IPS-20b (cell line): Measurements from ENCODE around the gene TMEM184B.

Source experiments
- H3K27ac ChIP-seq: one replicate; pipeline ENCODE4 v1.5.1; 2013; ENCODE audit warnings: low read length
- H3K27me3 ChIP-seq: 2 replicates; pipeline ENCODE4 v1.6.1; 2013; ENCODE audit warnings: mild to moderate bottlenecking, low read length, inconsistent platforms; ENCODE audit not compliant: insufficient read depth
- H3K36me3 ChIP-seq: 2 replicates; pipeline ENCODE4 v1.6.1; 2013; ENCODE audit warnings: low read depth, mild to moderate bottlenecking, inconsistent platforms, low read length, moderate library complexity; ENCODE audit not compliant: insufficient read depth
- H3K4me1 ChIP-seq: 2 replicates; pipeline ENCODE4 v1.6.1; 2013; ENCODE audit warnings: mild to moderate bottlenecking, control low read depth, inconsistent platforms, low read length, moderate library complexity; ENCODE audit not compliant: insufficient read depth
- H3K4me3 ChIP-seq: 2 replicates; pipeline ENCODE4 v1.5.1; 2013; ENCODE audit warnings: mild to moderate bottlenecking, low read length, inconsistent platforms
- H3K9ac ChIP-seq: 2 replicates; pipeline ENCODE4 v1.6.1; 2013; ENCODE audit warnings: low read depth, mild to moderate bottlenecking, inconsistent platforms, low read length, moderate library complexity
- H3K9me3 ChIP-seq: 2 replicates; pipeline ENCODE4 v1.6.1; 2013; ENCODE audit warnings: mild to moderate bottlenecking, low read depth, low read length, inconsistent platforms; ENCODE audit not compliant: insufficient read depth

The TMEM184B gene

GRCh38 chr22:38290347-38290746, 17.5 kb upstream of the TMEM184B start:
- Histone ChIP-seq H3K27ac (no peak overlapping the region), H3K9me3 (no peaks in the 10 kb centered on the region), H3K4me3 (no peak overlapping the region), H3K9ac (no peak overlapping the region), H3K27me3 (no peaks in the 10 kb centered on the region), H3K36me3 (peaks cover 54% of the 10 kb centered on the region), H3K4me1 (no peaks in the 10 kb centered on the region)

DNA sequence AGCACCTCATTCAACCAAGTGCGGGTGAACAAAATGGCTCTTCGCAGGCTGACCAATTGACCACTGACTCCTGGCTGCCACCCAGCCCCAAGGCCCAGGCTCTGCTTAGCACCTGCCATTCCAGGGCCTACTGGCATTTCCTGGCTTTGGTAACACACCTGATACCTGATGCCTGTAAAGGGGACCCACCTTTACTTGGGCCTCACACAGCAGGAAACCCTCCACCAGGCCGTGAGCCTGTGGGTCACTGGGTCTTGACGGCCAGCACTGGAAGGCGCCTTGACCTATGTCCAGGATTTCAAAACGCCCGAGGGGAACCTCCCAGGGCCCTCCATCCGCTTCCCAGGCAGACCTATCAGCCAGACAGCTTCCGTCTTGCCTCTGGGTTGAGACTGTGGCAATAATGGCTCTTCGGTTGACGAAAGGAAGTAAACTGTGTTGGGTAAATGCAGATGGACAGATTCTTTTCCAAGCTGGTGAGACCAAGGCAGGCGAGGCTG, 16.8 kb upstream of the TMEM184B start:
- no peaks in the 10 kb centered on the region for H3K9me3 ChIP-seq

DNA sequence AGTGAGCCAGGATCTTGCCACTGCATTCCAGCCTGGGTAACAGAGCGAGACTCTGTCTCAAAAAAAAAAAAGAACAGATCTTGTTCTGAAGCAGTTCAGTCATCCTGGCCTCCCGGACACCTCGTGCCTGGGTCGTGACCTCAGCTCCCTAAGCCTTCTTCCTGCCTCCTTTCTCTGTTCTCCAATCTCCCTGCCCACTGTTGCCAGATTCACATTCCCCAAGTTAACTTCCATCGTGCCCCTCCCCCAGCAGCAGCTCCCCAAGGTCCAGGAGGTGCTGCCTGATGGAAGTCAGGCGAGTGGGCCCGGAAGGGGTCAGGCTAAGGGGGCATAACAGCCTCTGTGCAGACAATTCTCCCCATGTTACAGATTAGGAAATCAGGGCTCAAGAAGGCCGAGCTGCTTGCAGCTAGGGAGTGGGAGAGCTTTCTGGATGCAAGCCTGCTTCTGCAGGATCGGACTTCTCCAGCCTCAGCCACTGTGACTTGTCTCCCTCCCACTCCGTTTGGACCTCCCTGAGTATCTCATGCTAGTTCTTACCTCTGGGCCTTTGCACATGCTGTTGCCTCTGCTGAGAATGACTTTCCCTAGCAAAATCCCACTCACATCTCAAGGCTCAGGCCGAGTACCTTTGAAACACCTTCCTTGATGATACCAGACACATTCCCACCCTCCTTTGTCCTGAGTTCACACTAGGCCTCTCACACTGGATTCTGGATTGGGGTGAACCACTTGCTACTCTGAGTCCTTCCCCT, 14.3 kb upstream of the TMEM184B start:
- Histone ChIP-seq H3K4me3 (no peak overlapping the region), H3K36me3 (peaks cover 22% of the 10 kb centered on the region), H3K4me1 (peaks cover 3% of the 10 kb centered on the region; the same call in 1 of the 2 replicates), H3K27me3 (no peaks in the 10 kb centered on the region), H3K27ac (no peak overlapping the region), H3K9ac (no peak overlapping the region), H3K9me3 (no peaks in the 10 kb centered on the region)

More for the DNA sequence above, 16.8 kb upstream of the TMEM184B start:
- H3K9ac ChIP-seq = no peak overlapping the region
- no peak overlapping the region for H3K27ac ChIP-seq
- no peaks in the 10 kb centered on the region for H3K4me1 ChIP-seq
- H3K4me3 ChIP-seq = no peak overlapping the region
- peaks cover 47% of the 10 kb centered on the region for H3K36me3 ChIP-seq
- H3K27me3 ChIP-seq = no peaks in the 10 kb centered on the region

- H3K36me3 ChIP-seq = 0 out of 2 replicates have a peak, but pooled peaks cover 1% of the 10 kb centered on the region
- H3K9me3 ChIP-seq = no peaks in the 10 kb centered on the region
- H3K27ac ChIP-seq = no peak overlapping the region
- H3K9ac ChIP-seq = no peak overlapping the region
- H3K4me1 ChIP-seq = peaks cover 3% of the 10 kb centered on the region; the same call in 1 of the 2 replicates
- H3K27me3 ChIP-seq = no peaks in the 10 kb centered on the region
- H3K4me3 ChIP-seq = no peak overlapping the region
Observed at GRCh38 chr22:38285018-38285417, 12.2 kb upstream of the TMEM184B start.

GRCh38 chr22:38284042-38284402, 11.2 kb upstream of the TMEM184B start:
- Histone ChIP-seq H3K27me3 (no peaks in the 10 kb centered on the region), H3K36me3 (no peaks in the 10 kb centered on the region), H3K4me1 (peaks cover 3% of the 10 kb centered on the region; the same call in 1 of the 2 replicates), H3K9me3 (no peaks in the 10 kb centered on the region), H3K9ac (0 out of 2 replicates have a peak overlapping the region, but pooled peaks have one; percentile 8), H3K4me3 (no peak overlapping the region), H3K27ac (no peak overlapping the region)

DNA sequence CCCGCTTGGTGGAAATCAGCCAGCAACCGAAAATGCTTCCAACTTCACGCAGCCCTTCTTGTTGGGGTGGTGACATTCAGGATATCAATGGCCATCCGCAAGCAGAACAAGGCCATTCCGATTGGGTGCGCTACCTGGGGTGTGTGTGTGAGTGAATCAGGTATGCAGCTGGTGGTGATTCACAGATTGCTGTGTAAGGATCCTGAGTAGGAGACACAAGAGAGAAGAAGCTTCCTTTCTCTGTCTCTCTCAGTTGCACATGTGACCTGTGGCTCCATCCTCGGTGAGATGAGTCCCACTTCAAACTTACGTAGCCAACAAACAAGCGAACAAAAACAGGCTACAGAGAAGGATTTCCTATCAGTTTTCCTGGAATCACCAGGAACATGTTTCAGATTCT, 9.6 kb upstream of the TMEM184B start:
- Histone ChIP-seq H3K4me3 (no peak overlapping the region), H3K27ac (no peak overlapping the region)

DNA sequence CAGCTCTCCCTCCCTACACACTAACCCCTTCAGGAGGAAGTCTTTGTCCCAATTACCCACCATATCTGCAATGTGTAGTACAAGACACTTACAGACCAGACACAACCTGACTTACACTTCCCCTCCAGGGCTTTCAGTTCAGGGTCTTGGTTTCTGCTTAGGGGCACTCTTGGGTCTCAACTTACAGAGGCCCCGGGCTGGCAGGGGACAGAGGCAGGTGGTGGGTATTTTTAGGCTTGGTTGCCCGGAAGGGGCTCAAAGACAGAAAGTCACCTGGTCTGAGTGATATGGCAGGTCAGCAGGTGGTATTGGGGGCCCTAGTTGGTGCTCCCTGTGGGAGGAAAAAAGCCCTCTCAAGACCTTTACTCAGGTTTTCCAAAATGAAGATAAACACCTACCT, 3.4 kb upstream of the TMEM184B start:
- Histone ChIP-seq H3K36me3 (no peaks in the 10 kb centered on the region), H3K9ac (no peak overlapping the region), H3K27me3 (peaks cover 5% of the 10 kb centered on the region; the same call in 1 of the 2 replicates), H3K27ac (no peak overlapping the region), H3K9me3 (no peaks in the 10 kb centered on the region), H3K4me3 (no peak overlapping the region), H3K4me1 (peaks cover 12% of the 10 kb centered on the region; the same call in 1 of the 2 replicates)

More for the DNA sequence above, 9.6 kb upstream of the TMEM184B start:
- H3K27me3 ChIP-seq = no peaks in the 10 kb centered on the region
- H3K4me1 ChIP-seq = peaks cover 3% of the 10 kb centered on the region; the same call in 1 of the 2 replicates
- no peaks in the 10 kb centered on the region for H3K9me3 ChIP-seq
- H3K36me3 ChIP-seq = no peaks in the 10 kb centered on the region
- H3K9ac ChIP-seq = no peak overlapping the region

- Histone ChIP-seq H3K4me1 (peaks cover 12% of the 10 kb centered on the region; the same call in 1 of the 2 replicates), H3K4me3 (peak overlapping the region; percentile 96), H3K9me3 (no peaks in the 10 kb centered on the region), H3K27me3 (peaks cover 5% of the 10 kb centered on the region; the same call in 1 of the 2 replicates), H3K9ac (peak overlapping the region; percentile 78), H3K27ac (no peak overlapping the region), H3K36me3 (no peaks in the 10 kb centered on the region)
Observed at GRCh38 chr22:38273135-38273826, 471 bp upstream of the TMEM184B start.

DNA sequence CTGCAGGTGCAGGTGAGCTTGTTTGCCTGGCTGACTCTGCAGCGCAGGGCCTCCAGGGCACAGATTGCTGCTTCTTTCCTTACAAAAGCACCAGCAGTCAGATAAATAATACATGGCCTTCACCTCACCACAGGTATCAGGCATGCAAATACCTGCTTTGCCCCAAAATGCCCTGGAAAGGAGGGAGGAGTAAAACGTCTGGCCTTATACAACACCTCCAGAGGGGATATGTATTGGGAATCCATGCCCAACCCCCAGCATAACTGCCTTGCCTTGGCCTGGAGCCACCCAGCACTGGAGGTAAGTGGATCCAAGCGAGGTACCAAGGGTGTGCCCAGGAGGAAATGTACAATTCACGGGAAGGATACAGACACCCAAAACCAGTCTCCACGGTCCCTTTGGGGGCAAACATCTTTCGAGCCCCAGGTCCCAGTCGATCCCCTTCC, 860 bp downstream of the TMEM184B start:
- Histone ChIP-seq H3K27me3 (peaks cover 5% of the 10 kb centered on the region; the same call in 1 of the 2 replicates), H3K27ac (peak overlapping the region; percentile 32), H3K9me3 (no peaks in the 10 kb centered on the region), H3K4me3 (peak overlapping the region; percentile 96), H3K36me3 (no peaks in the 10 kb centered on the region), H3K9ac (peak overlapping the region; percentile 78; the same call in 1 of the 2 replicates), H3K4me1 (peaks cover 12% of the 10 kb centered on the region; the same call in 1 of the 2 replicates)

DNA sequence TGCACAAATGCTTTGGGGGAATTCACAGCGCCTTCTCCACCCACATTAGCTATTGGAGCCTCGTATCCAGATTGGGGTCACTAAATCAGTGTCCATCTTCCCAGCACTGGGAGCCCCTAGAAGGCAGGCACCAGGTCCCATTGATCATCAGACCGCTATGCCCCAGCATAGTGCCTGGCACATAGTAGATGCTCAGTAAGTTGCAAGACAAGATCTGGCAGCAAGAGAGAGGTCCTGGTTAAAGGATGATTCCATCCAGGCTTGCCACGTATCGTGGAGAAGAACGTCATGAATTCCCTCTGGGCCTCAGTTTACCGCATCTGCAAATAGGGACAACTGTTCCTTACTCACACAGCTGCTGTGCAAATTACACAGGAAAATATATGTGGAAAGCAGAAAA, 1.7 kb downstream of the TMEM184B start:
- Histone ChIP-seq H3K4me1 (peaks cover 12% of the 10 kb centered on the region; the same call in 1 of the 2 replicates), H3K9ac (no peak overlapping the region), H3K4me3 (peak overlapping the region; percentile 96), H3K27ac (no peak overlapping the region), H3K36me3 (peaks cover under 1% of the 10 kb centered on the region; the same call in 1 of the 2 replicates), H3K9me3 (no peaks in the 10 kb centered on the region), H3K27me3 (peaks cover 5% of the 10 kb centered on the region; the same call in 1 of the 2 replicates)

- Histone ChIP-seq H3K4me1 (peaks cover 15% of the 10 kb centered on the region; the same call in 1 of the 2 replicates), H3K9me3 (no peaks in the 10 kb centered on the region), H3K9ac (no peak overlapping the region), H3K27me3 (peaks cover 5% of the 10 kb centered on the region; the same call in 1 of the 2 replicates), H3K36me3 (peaks cover 4% of the 10 kb centered on the region), H3K27ac (no peak overlapping the region), H3K4me3 (no peak overlapping the region)
Observed at GRCh38 chr22:38270091-38270992, 2.5 kb downstream of the TMEM184B start.
